Upper lobe of left lung (tissue), 6 donors: Measurements from ENCODE around the gene NMRK2. TPM values are rescaled to one million over a fixed set of nuclear protein-coding genes. Genes with fewer than 3 reads are reported as not detected.
"Not testable (repeated sequence)": the region's sequence is repeated elsewhere in the genome, so short reads cannot be mapped to it uniquely, and the experiment has no call there.

Experiments
- ATAC-seq, 2 donors: fragments of 200-7000 bp; cut with Tn5 transposase; one replicate each; pipeline ENCODE4 v1.9.1; 2022; ENCODE audit warnings: mild to moderate bottlenecking in 2 of 2, moderate library complexity in 2 of 2; ENCODE audit not compliant: low FRiP score in 2 of 2
- DNase-seq, 2 donors: peaks; one replicate each; pipeline ENCODE4 v3.0.0-alpha.2; 2019 to 2020
- H3K27ac ChIP-seq, 4 donors: fragments of 200-600 bp; sonication (generic); one replicate each; pipeline ENCODE4 v1.5.1; 2016 to 2019
- H3K27me3 ChIP-seq, 4 donors: fragments of 200-600 bp; sonication (generic); one replicate each; pipeline ENCODE4 v1.5.1; 2017 to 2019
- H3K36me3 ChIP-seq, 4 donors: fragments of 200-600 bp; sonication (generic); one replicate each; pipeline ENCODE4 v1.5.1; 2016 to 2019
- H3K4me1 ChIP-seq, 4 donors: fragments of 200-600 bp; sonication (generic); one replicate each; pipeline ENCODE4 v1.5.1; 2018 to 2019
- H3K4me3 ChIP-seq, 4 donors: fragments of 200-600 bp; sonication (generic); one replicate each; pipeline ENCODE4 v1.5.1; 2017 to 2019; ENCODE audit warnings: mild to moderate bottlenecking in 2 of 4, moderate library complexity in 1 of 4
- H3K9me3 ChIP-seq, 4 donors: fragments of 200-600 bp; sonication (generic); one replicate each; pipeline ENCODE4 v1.5.1; 2018 to 2019
- CTCF ChIP-seq, 6 experiments: fragments of 450-650 bp in 4 of 6; fragments of 200-600 bp in 2 of 6; sonication (generic) in 2 of 6; IDR thresholded peaks; one replicate each; pipeline ENCODE4 v1.5.1; 2016 to 2019; ENCODE audit warnings: antibody characterized with exemption in 6 of 6
- EP300 ChIP-seq, 4 donors: sonication (generic); formaldehyde crosslinking; IDR thresholded peaks; one replicate each; pipeline ENCODE4 v1.5.1; 2017; ENCODE audit warnings: antibody characterized with exemption in 4 of 4, control low read depth in 2 of 4
- POLR2A ChIP-seq, 4 donors: fragments of 450-650 bp; IDR thresholded peaks; one replicate each; pipeline ENCODE4 v1.5.1; 2016 to 2017; ENCODE audit warnings: antibody characterized with exemption in 4 of 4, mild to moderate bottlenecking in 2 of 4
- POLR2AphosphoS5 ChIP-seq, 2 donors: sonication (generic); formaldehyde crosslinking; IDR thresholded peaks; one replicate each; pipeline ENCODE4 v1.5.1; 2017; ENCODE audit warnings: antibody characterized with exemption in 2 of 2
- WGBS, 2 donors: methylation state at CpG; one replicate each; pipeline ENCODE4 v1.1.5; 2017 to 2018; 5-methylcytosine and 5-hydroxymethylcytosine counted together
- total RNA-seq, 6 donors: library from RNA; depleted of rRNA in 4 of 6; stranded (reverse); fragments of >200 nt in 4 of 6; gene quantifications; one replicate each; pipeline versions ENCODE4 v1.1.0 to v1.2.1, GENCODE V29; 2016 to 2021
- donor health status: DM: no; HTN: no; CAD: no; lungs with moderate emphysema.
- donor health status: DM: no; HTN: yes; CAD: no; lungs with severe emphysema.

Gene NMRK2
- total RNA-seq, 6 donors from 2014 or later: not detected

GRCh38 chr19:3964256-3965194, 31.7 kb downstream of the NMRK2 start:
- TF ChIP-seq POLR2A (IDR thresholded peaks at IDR 0.05) (no peak), CTCF (IDR thresholded peaks at IDR 0.05) (no peak), EP300 (IDR thresholded peaks at IDR 0.05) (no peak), POLR2AphosphoS5 (IDR thresholded peaks at IDR 0.05) (no peak)
- 91 to 94% methylated on average over 50 of the region's 60 CpGs for WGBS, 2 donors
- Histone ChIP-seq H3K27ac (peak overlapping the region in 1 of 4 donors; percentile 79), H3K4me3 (no peak overlapping the region), H3K9me3 (no peaks in the 10 kb centered on the region), H3K27me3 (no peaks in the 10 kb centered on the region), H3K36me3 (peaks cover 21 to 95% (median 83%) of the 10 kb centered on the region in 4 donors), H3K4me1 (peaks cover 26 to 47% (median 37%) of the 10 kb centered on the region in 4 donors)
- no peak for ATAC-seq
- DNase-seq: peak in 1 of 2 donors; percentile 68

DNA sequence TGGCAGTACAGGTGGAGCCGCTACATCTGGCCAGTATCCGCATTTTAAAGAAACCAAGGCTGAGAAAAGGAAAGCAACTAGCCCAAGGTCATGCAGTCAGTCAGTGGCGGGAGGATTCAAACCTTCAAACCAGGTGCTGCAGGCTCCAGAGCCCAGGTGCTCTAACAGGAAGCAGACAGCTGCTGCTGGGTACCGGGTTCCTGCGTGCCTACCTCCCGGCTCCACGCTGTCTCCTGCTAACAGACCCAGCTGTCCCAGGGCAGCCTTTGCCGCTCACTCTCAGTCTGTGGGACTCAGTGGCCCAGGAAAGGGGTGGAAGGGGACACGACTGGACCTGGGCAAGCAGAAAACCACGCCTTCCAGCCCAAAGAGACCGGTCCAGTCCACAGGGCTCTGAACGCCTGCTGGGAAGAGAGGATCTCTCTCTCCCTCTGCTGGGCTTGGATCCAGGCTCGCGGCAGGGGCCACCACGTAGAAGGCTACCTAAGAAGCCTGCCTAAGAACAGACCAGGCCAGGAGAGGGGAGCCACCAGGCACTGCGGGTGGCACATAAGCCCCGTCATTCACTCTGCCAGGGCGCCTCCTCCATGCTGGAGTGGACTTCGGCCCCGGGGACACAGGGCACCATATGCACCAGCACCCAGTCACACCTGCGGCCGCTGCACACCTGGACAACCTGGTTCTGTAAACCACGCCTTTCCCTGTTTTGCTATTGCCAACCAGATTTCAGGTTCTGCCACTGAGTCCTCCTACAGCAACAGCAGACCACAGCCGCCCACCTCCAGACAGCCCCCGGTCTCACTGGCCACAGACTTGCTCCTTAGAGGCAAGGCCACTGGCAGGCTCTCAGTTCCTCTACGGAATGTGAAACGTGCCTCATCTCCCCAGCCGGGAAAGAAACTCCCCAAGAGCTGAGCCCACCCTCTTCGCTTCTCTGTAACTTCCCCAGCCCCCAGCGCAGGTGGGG, 33.5 kb downstream of the NMRK2 start:
- Histone ChIP-seq H3K4me3 (no peak overlapping the region), H3K9me3 (no peaks in the 10 kb centered on the region), H3K36me3 (peaks cover 9 to 77% (median 65%) of the 10 kb centered on the region in 4 donors), H3K27me3 (no peaks in the 10 kb centered on the region), H3K4me1 (peaks cover 36 to 59% (median 46%) of the 10 kb centered on the region in 4 donors), H3K27ac (peak overlapping the region; percentile 79 to 97 (median 87))
- no peak for ATAC-seq
- WGBS, 2 donors: 86 to 89% methylated on average over 23 to 30 of the region's 30 CpGs
- TF ChIP-seq EP300 (IDR thresholded peaks at IDR 0.05): no peak
- no peak for TF ChIP-seq POLR2A (IDR thresholded peaks at IDR 0.05)
- TF ChIP-seq CTCF (IDR thresholded peaks at IDR 0.05): no peak
- no peak for TF ChIP-seq POLR2AphosphoS5 (IDR thresholded peaks at IDR 0.05)
- no peak for DNase-seq

DNA sequence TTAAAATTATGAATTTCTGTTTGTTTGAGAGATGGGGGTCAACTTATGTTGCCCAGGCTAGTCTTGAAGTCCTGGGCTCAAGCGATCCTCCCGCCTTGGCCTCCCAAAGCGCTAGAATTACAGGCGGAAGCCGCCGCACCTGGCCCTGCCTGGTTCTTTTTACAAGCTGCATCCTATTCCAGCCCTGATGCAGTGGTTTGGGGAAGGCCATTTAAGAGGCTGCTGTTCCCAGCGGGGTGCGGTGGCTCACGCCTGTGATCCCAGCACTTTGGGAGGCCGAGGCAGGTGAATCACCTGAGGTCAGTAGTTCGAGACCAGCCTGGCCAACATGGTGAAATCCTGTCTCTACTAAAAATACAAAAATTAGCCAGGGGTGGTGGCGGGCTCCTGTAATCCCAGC, 35.1 kb downstream of the NMRK2 start:
- Histone ChIP-seq H3K27ac (peak overlapping the region; percentile 79 to 97 (median 87)), H3K36me3 (peaks cover 3 to 64% (median 52%) of the 10 kb centered on the region in 4 donors), H3K4me1 (peaks cover 37 to 62% (median 48%) of the 10 kb centered on the region in 4 donors), H3K4me3 (peak overlapping the region in 1 of 4 donors; percentile 100)
- not testable (repeated sequence) for H3K27me3 ChIP-seq, H3K9me3 ChIP-seq, ATAC-seq
- peak in 1 of 2 donors; percentile 58 for DNase-seq
- 84 to 90% methylated on average over 12 of the region's 12 CpGs for WGBS, 2 donors

- Histone ChIP-seq H3K4me3 (peak overlapping the region in 2 of 4 donors; percentile 94 to 100), H3K4me1 (peaks cover 37 to 62% (median 48%) of the 10 kb centered on the region in 4 donors), H3K9me3 (no peaks in the 10 kb centered on the region), H3K36me3 (peaks cover 3 to 55% (median 44%) of the 10 kb centered on the region in 4 donors), H3K27me3 (no peaks in the 10 kb centered on the region), H3K27ac (peak overlapping the region; percentile 93 to 100 (median 96))
- DNase-seq: peak in 1 of 2 donors; percentile 93
- 22 to 32% methylated on average over 9 of the region's 9 CpGs for WGBS, 2 donors
- TF ChIP-seq POLR2AphosphoS5 (IDR thresholded peaks at IDR 0.05): peak; percentile 53 to 66
- peak in 2 of 4 donors; percentile 24 to 77 for TF ChIP-seq EP300 (IDR thresholded peaks at IDR 0.05)
- TF ChIP-seq CTCF (IDR thresholded peaks at IDR 0.05): no peak
- TF ChIP-seq POLR2A (IDR thresholded peaks at IDR 0.05): no peak
- ATAC-seq: peak; percentile 84 to 91
Measured at GRCh38 chr19:3968556-3969434, 35.9 kb downstream of the NMRK2 start.
